ENCODE data around the gene ID3. TPM values are rescaled to one million over a fixed set of nuclear protein-coding genes. Genes with fewer than 3 reads are reported as not detected.
A peak's percentile ranks its signal among the peaks of the same experiment; 100 is the strongest.

ID3 gene
- total RNA-seq, 1 donor from 2014 or later, result 47.4 TPM

DNA sequence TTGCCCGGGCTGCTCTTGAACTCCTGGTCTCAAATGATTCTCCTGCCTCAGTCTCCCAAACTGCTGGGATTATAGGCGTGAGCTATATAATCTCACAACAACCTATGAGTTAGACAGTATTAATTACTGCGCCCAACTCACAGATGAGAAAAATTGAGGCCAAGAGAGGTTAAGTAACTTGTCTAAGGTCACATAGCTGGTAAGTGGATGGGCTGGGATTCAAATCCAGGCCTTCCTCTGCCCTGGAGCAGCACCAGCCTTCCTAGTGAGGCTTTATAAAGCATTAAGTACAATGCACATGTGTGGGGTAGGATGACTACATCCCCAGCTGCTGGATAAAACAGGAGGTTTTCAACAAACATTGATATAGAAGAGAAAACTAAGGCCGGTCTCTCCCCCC is 43.4 kb downstream of the ID3 start:
- DNase-seq (ENCODE audit: low read depth) (no peak), FAIRE-seq (no peak)
- TF ChIP-seq, protein P1, sequence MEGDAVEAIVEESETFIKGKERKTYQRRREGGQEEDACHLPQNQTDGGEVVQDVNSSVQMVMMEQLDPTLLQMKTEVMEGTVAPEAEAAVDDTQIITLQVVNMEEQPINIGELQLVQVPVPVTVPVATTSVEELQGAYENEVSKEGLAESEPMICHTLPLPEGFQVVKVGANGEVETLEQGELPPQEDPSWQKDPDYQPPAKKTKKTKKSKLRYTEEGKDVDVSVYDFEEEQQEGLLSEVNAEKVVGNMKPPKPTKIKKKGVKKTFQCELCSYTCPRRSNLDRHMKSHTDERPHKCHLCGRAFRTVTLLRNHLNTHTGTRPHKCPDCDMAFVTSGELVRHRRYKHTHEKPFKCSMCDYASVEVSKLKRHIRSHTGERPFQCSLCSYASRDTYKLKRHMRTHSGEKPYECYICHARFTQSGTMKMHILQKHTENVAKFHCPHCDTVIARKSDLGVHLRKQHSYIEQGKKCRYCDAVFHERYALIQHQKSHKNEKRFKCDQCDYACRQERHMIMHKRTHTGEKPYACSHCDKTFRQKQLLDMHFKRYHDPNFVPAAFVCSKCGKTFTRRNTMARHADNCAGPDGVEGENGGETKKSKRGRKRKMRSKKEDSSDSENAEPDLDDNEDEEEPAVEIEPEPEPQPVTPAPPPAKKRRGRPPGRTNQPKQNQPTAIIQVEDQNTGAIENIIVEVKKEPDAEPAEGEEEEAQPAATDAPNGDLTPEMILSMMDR (IDR thresholded peaks at IDR 0.05; ENCODE audit: insufficient read depth, low read length, severe bottlenecking), result no peak
- Histone ChIP-seq H3K4me3 (ENCODE audit: low read depth, low read length) (no peak overlapping the region), H3K36me3 (ENCODE audit: control insufficient read depth, insufficient read depth, low read length) (no peaks in the 10 kb centered on the region), H3K27me3 (ENCODE audit: control insufficient read depth, insufficient read depth, low read length) (no peaks in the 10 kb centered on the region)

GRCh38 chr1:23514111-23514679 is 45.1 kb downstream of the ID3 start:
- DNase-seq (ENCODE audit: low read depth) (no peak), FAIRE-seq (no peak)
- TF ChIP-seq, protein P1 (IDR thresholded peaks at IDR 0.05; ENCODE audit: insufficient read depth, low read length, severe bottlenecking), result no peak
- no peak overlapping the region for H3K4me3 ChIP-seq (ENCODE audit: low read depth, low read length)
- no peaks in the 10 kb centered on the region for H3K36me3 ChIP-seq (ENCODE audit: control insufficient read depth, insufficient read depth, low read length)
- H3K27me3 ChIP-seq (ENCODE audit: control insufficient read depth, insufficient read depth, low read length), result no peaks in the 10 kb centered on the region

DNA sequence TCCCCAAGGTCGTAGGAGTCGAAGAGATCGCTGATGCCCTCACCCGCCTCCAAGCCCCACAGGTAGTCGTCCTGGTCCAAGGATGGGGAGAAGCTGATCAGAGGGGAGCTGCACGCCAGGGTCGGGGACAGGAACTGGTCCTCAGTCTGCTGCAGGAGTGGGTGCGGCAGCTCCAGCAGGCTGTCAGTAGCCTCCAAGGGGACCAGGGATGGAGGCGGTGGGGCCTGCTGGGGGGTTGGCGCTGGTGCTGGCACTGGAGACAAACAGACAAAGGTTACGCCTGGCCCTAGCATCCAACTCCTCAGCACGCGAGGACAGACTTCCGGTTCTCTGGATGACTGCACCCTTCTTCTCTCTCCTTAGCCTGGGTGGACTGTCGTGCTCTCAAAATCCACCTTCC is 49.4 kb downstream of the ID3 start:
- TF ChIP-seq, protein P1 (IDR thresholded peaks at IDR 0.05; ENCODE audit: insufficient read depth, low read length, severe bottlenecking), result no peak
- H3K36me3 ChIP-seq (ENCODE audit: control insufficient read depth, insufficient read depth, low read length), result no peaks in the 10 kb centered on the region
- no peaks in the 10 kb centered on the region for H3K27me3 ChIP-seq (ENCODE audit: control insufficient read depth, insufficient read depth, low read length)
- H3K4me3 ChIP-seq (ENCODE audit: low read depth, low read length), result no peak overlapping the region
- FAIRE-seq (peak; percentile 18), DNase-seq (ENCODE audit: low read depth) (no peak)

Other genes with a start within 250 kb of the ID3 start
- gene HNRNPR, start 215.2 kb downstream of the ID3 start, total RNA-seq, result 70.8 and 84.0 TPM in 2 replicates
- 29.0 and 35.7 TPM in 2 replicates for gene ZNF436, start 189.7 kb downstream of the ID3 start, total RNA-seq
- gene TCEA3, start 134.8 kb downstream of the ID3 start, total RNA-seq, result 6.6 and 10.5 TPM in 2 replicates
- 1.8 and 21.4 TPM in 2 replicates for gene ASAP3, start 75.3 kb downstream of the ID3 start, total RNA-seq
- gene E2F2, start 28.3 kb downstream of the ID3 start, total RNA-seq, result under 0.01 and 0.38 TPM in 2 replicates
- gene RPL11, start 132.3 kb upstream of the ID3 start, total RNA-seq, result 1,896 and 1,988 TPM in 2 replicates
- gene ELOA, start 184.0 kb upstream of the ID3 start, total RNA-seq, result 16.8 and 19.6 TPM in 2 replicates
- gene PITHD1, start 218.9 kb upstream of the ID3 start, total RNA-seq, result 54.2 and 66.1 TPM in 2 replicates
- 41.9 and 42.6 TPM in 2 replicates for gene LYPLA2, start 231.6 kb upstream of the ID3 start, total RNA-seq
- gene GALE, start 241.3 kb upstream of the ID3 start, total RNA-seq, result 108 and 130 TPM in 2 replicates